Lower lobe of right lung (tissue), 2 donors: ENCODE data around the gene MORN5. TPM values are rescaled to one million over a fixed set of nuclear protein-coding genes. Genes with fewer than 3 reads are reported as not detected.

ENCODE experiments used
- ATAC-seq, 2 donors: fragments of 200-7000 bp; cut with Tn5 transposase; one replicate each; pipeline ENCODE4 v1.9.1; 2020 to 2022; ENCODE audit warnings: mild to moderate bottlenecking in 2 of 2, moderate library complexity in 2 of 2
- DNase-seq: peaks from one replicate; pipeline ENCODE4 v3.0.0-alpha.2; 2020
- H3K27ac ChIP-seq: fragments of 200-600 bp; one replicate; pipeline ENCODE4 v1.8.0; 2022
- H3K27me3 ChIP-seq: fragments of 200-600 bp; one replicate; pipeline ENCODE4 v1.8.0; 2022; ENCODE audit warnings: low read depth
- H3K36me3 ChIP-seq: fragments of 200-600 bp; one replicate; pipeline ENCODE4 v1.8.0; 2022; ENCODE audit warnings: mild to moderate bottlenecking
- H3K4me1 ChIP-seq: fragments of 200-600 bp; one replicate; pipeline ENCODE4 v1.8.0; 2022
- H3K4me3 ChIP-seq: fragments of 200-600 bp; one replicate; pipeline ENCODE4 v1.8.0; 2022; ENCODE audit warnings: mild to moderate bottlenecking
- H3K9me3 ChIP-seq: fragments of 200-600 bp; one replicate; pipeline ENCODE4 v1.8.0; 2022
- CTCF ChIP-seq: fragments of 200-600 bp; IDR thresholded peaks from one replicate; pipeline ENCODE4 v1.8.0; 2022; ENCODE audit warnings: antibody characterized with exemption, mild to moderate bottlenecking
- intact Hi-C: fragments of 100-400 bp; cut with DNase I; formaldehyde crosslinking; loops from one replicate; pipeline ENCODE4 v1.11.0; 2022
- total RNA-seq: library from RNA; stranded (reverse); fragmentation: NEBNext Ultra II Directional; extraction: Animal tissue kit (Norgen Biotek cat#: 25700); gene quantifications from one replicate; pipeline ENCODE4 v1.2.1, GENCODE V29; 2021
- donor health status: DM: no; HTN: yes; CAD: no; lungs with severe emphysema.

Gene MORN5
- total RNA-seq, 1 donor from 2014 or later: 7.7 TPM

GRCh38 chr9:122122468-122122867 lies 37.2 kb upstream of the MORN5 start:
- no peak for TF ChIP-seq CTCF
- Histone ChIP-seq H3K36me3 (no peaks in the 10 kb centered on the region), H3K27me3 (peaks cover 24% of the 10 kb centered on the region), H3K9me3 (no peaks in the 10 kb centered on the region), H3K4me1 (peaks cover 25% of the 10 kb centered on the region), H3K27ac (no peak overlapping the region), H3K4me3 (no peak overlapping the region)
- ATAC-seq (no peak), DNase-seq (no peak)
- intact Hi-C loops: loop anchor here (10.0 kb wide), 1 partner anchor 232 kb away; no protein-coding TSS in a partner anchor

- peak; percentile 72 for DNase-seq
- H3K4me3 ChIP-seq: no peak overlapping the region
- no peaks in the 10 kb centered on the region for H3K9me3 ChIP-seq
- ATAC-seq: peak; percentile 58 to 67
- H3K27ac ChIP-seq: no peak overlapping the region
- peaks cover 30% of the 10 kb centered on the region for H3K27me3 ChIP-seq
- peak; percentile 98 for TF ChIP-seq CTCF
- H3K36me3 ChIP-seq: no peaks in the 10 kb centered on the region
- intact Hi-C loops: loop anchor here (10.0 kb wide), 1 partner anchor 232 kb away; no protein-coding TSS in a partner anchor
- H3K4me1 ChIP-seq: peaks cover 25% of the 10 kb centered on the region
These were observed 36.6 kb upstream of the MORN5 start for GRCh38 chr9:122122903-122123632.

GRCh38 chr9:122124048-122124447 lies 35.7 kb upstream of the MORN5 start:
- Histone ChIP-seq H3K27ac (no peak overlapping the region), H3K27me3 (peaks cover 31% of the 10 kb centered on the region), H3K4me1 (peaks cover 30% of the 10 kb centered on the region), H3K36me3 (no peaks in the 10 kb centered on the region), H3K4me3 (no peak overlapping the region), H3K9me3 (no peaks in the 10 kb centered on the region)
- intact Hi-C loops: loop anchor here (10.0 kb wide), 1 partner anchor 231 kb away; no protein-coding TSS in a partner anchor
- TF ChIP-seq CTCF: no peak
- DNase-seq (no peak), ATAC-seq (no peak)

- intact Hi-C loops: loop anchor here (10.0 kb wide), 1 partner anchor 230 kb away; no protein-coding TSS in a partner anchor
- Histone ChIP-seq H3K36me3 (no peaks in the 10 kb centered on the region), H3K27ac (no peak overlapping the region), H3K4me3 (no peak overlapping the region), H3K4me1 (peaks cover 33% of the 10 kb centered on the region), H3K9me3 (no peaks in the 10 kb centered on the region), H3K27me3 (peaks cover 31% of the 10 kb centered on the region)
- ATAC-seq (no peak), DNase-seq (no peak)
- TF ChIP-seq CTCF: no peak
These were observed 35.2 kb upstream of the MORN5 start for GRCh38 chr9:122124528-122124927.

GRCh38 chr9:122125158-122125508 lies 34.6 kb upstream of the MORN5 start:
- ATAC-seq: peak; percentile 87
- intact Hi-C loops: loop anchor here (10.0 kb wide), 1 partner anchor 230 kb away; no protein-coding TSS in a partner anchor
- peak; percentile 97 for TF ChIP-seq CTCF
- Histone ChIP-seq H3K36me3 (no peaks in the 10 kb centered on the region), H3K4me3 (no peak overlapping the region), H3K27me3 (peaks cover 31% of the 10 kb centered on the region), H3K27ac (no peak overlapping the region), H3K4me1 (peaks cover 33% of the 10 kb centered on the region), H3K9me3 (no peaks in the 10 kb centered on the region)
- peak; percentile 81 for DNase-seq
